Cerebellar nuclear complex (tissue), 1 donor: ENCODE data around the gene POMC.
"Not testable (repeated sequence)": the region's sequence is repeated elsewhere in the genome, so short reads cannot be mapped to it uniquely, and the experiment has no call there.

Experiments used
- DNase-seq, 2 experiments: peaks; one replicate each; lab custom pipeline; 2025; lab: John Stamatoyannopoulos, UW

Gene POMC

GRCh38 chr2:25176541-25177181, 8.3 kb upstream of the POMC start:
- no peak for DNase-seq

- no peak for DNase-seq
These were observed 7.8 kb upstream of the POMC start for GRCh38 chr2:25176138-25176537.

GRCh38 chr2:25174192-25174861, 5.9 kb upstream of the POMC start:
- DNase-seq = no peak

- DNase-seq = no peak
These were observed 5.3 kb upstream of the POMC start for GRCh38 chr2:25173719-25174118.

GRCh38 chr2:25170888-25171287, 2.5 kb upstream of the POMC start:
- DNase-seq = no peak

- DNase-seq = no peak
These were observed 692 bp upstream of the POMC start for GRCh38 chr2:25169073-25169470.

- DNase-seq = no peak
These were observed 2.1 kb downstream of the POMC start for GRCh38 chr2:25165992-25166875.

GRCh38 chr2:25164561-25164960, 3.8 kb downstream of the POMC start:
- no peak for DNase-seq

- DNase-seq = not testable (repeated sequence)
These were observed 6.3 kb downstream of the POMC start for GRCh38 chr2:25162061-25162460.

- no peak for DNase-seq
These were observed 7.2 kb downstream of the POMC start for GRCh38 chr2:25161055-25161781.

GRCh38 chr2:25160376-25160775, 8.0 kb downstream of the POMC start:
- DNase-seq = no peak

- no peak for DNase-seq
These were observed 8.4 kb downstream of the POMC start for GRCh38 chr2:25159949-25160348.

- DNase-seq = no peak
These were observed 10.1 kb downstream of the POMC start for GRCh38 chr2:25158096-25158852.

GRCh38 chr2:25155401-25155800, 13.0 kb downstream of the POMC start:
- DNase-seq = no peak

GRCh38 chr2:25151718-25152117, 16.7 kb downstream of the POMC start:
- no peak for DNase-seq

GRCh38 chr2:25150993-25151392, 17.4 kb downstream of the POMC start:
- not testable (repeated sequence) for DNase-seq

- no peak for DNase-seq
These were observed 18.7 kb downstream of the POMC start for GRCh38 chr2:25149646-25150045.

- DNase-seq = no peak
These were observed 21.5 kb downstream of the POMC start for GRCh38 chr2:25146896-25147295.

GRCh38 chr2:25145803-25146202, 22.6 kb downstream of the POMC start:
- no peak for DNase-seq

GRCh38 chr2:25141120-25141519, 27.3 kb downstream of the POMC start:
- DNase-seq = no peak

- not testable (repeated sequence) for DNase-seq
These were observed 27.8 kb downstream of the POMC start for GRCh38 chr2:25140535-25140934.
